ENCODE results near the gene LMTK2.

- TF ChIP-seq CTCF (conservative IDR thresholded peaks at IDR 0.05; ENCODE audit: low read depth in 2 of 2) (no peak), REST (IDR thresholded peaks at IDR 0.05; ENCODE audit: unreplicated experiment) (no peak), EZH2phosphoT487 (IDR thresholded peaks at IDR 0.05; ENCODE audit: unreplicated experiment) (no peak), CREB1 (CRISPR knock-in tag; IDR thresholded peaks at IDR 0.05; ENCODE audit: low read depth) (no peak)
These were observed 80.5 kb downstream of the LMTK2 start for GRCh38 chr7:98187138-98187502.
